ENCODE data around the gene CEP131.

The CEP131 gene

GRCh38 chr17:81251094-81251708 lies 28.4 kb upstream of the CEP131 start:
- no peak for DNase-seq

GRCh38 chr17:81250286-81251093 lies 27.7 kb upstream of the CEP131 start:
- no peak for DNase-seq

GRCh38 chr17:81249223-81250040 lies 26.7 kb upstream of the CEP131 start:
- DNase-seq = no peak

- no peak for DNase-seq
Observed at GRCh38 chr17:81248649-81249048, 25.9 kb upstream of the CEP131 start.

GRCh38 chr17:81247339-81247990 lies 24.7 kb upstream of the CEP131 start:
- DNase-seq = no peak

- no peak for DNase-seq
Observed at GRCh38 chr17:81246679-81247338, 24.0 kb upstream of the CEP131 start.

- no peak for DNase-seq
Observed at GRCh38 chr17:81246343-81246670, 23.5 kb upstream of the CEP131 start.

GRCh38 chr17:81245665-81246342 lies 23.0 kb upstream of the CEP131 start:
- DNase-seq = no peak

- DNase-seq = no peak
Observed at GRCh38 chr17:81245024-81245664, 22.4 kb upstream of the CEP131 start.

- DNase-seq = no peak
Observed at GRCh38 chr17:81244358-81245023, 21.7 kb upstream of the CEP131 start.

GRCh38 chr17:81243333-81243664 lies 20.5 kb upstream of the CEP131 start:
- DNase-seq = no peak

GRCh38 chr17:81242421-81243332 lies 19.9 kb upstream of the CEP131 start:
- no peak for DNase-seq

- DNase-seq = peak; percentile 50
Observed at GRCh38 chr17:81241648-81242420, 19.1 kb upstream of the CEP131 start.

GRCh38 chr17:81241203-81241602 lies 18.4 kb upstream of the CEP131 start:
- DNase-seq = no peak

GRCh38 chr17:81240761-81241160 lies 18.0 kb upstream of the CEP131 start:
- no peak for DNase-seq

- DNase-seq = no peak
Observed at GRCh38 chr17:81239714-81240555, 17.2 kb upstream of the CEP131 start.

- DNase-seq = peak; percentile 93
Observed at GRCh38 chr17:81238815-81239713, 16.3 kb upstream of the CEP131 start, which contains the start of the genes NDUFAF8 and TEPSIN. TSS of gene NDUFAF8 (plus strand) at chr17:81239318. CDS start at chr17:81239364, 46 bp downstream. TSS of gene TEPSIN (minus strand) at chr17:81239055. CDS start at chr17:81239033, 22 bp downstream.

Data from effector CD8-positive, alpha-beta T cell (primary cell).